Tongue (tissue), 2 donors: ENCODE results near the gene SLC23A2. TPM values are rescaled to one million over a fixed set of nuclear protein-coding genes. Genes with fewer than 3 reads are reported as not detected.
A peak's percentile ranks its signal among the peaks of the same experiment; 100 is the strongest.

Experiments
- DNase-seq: peaks from one replicate; pipeline ENCODE4 v3.0.0-alpha.2; 2015
- total RNA-seq: library from RNA; depleted of rRNA; stranded (reverse); fragments of >200 nt; gene quantifications from one replicate; pipeline ENCODE4 v1.2.3, GENCODE V29; 2014

The SLC23A2 gene
- total RNA-seq, 1 donor from 2014 or later = 14.1 TPM

- no peak for DNase-seq
These were observed 156.4 kb downstream of the SLC23A2 start for GRCh38 chr20:4844751-4845465.

GRCh38 chr20:4844325-4844724, 157.0 kb downstream of the SLC23A2 start:
- DNase-seq = no peak

DNA sequence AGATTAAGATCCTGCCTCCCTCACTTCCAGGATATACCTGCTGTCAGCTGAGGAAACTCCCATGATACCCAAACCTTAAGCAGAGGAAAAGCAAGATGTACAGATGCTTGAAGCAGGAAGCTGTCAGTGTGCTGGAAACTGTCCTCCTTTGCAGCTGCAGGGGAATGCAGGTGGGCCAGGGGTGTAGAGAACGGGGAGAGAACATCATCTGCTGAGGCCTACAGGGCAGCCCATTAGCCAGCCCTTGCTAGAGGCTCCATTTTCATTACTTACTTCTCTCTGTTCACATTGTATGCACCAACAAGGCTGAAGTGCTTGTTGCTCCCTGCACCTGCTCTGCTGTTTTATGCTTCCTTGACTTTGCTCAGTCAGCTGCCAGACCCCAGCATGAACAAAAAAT, 160.5 kb downstream of the SLC23A2 start:
- DNase-seq = peak; percentile 57

GRCh38 chr20:4838526-4838925, 162.8 kb downstream of the SLC23A2 start:
- DNase-seq = no peak

- no peak for DNase-seq
These were observed 163.6 kb downstream of the SLC23A2 start for GRCh38 chr20:4837760-4838159.

DNA sequence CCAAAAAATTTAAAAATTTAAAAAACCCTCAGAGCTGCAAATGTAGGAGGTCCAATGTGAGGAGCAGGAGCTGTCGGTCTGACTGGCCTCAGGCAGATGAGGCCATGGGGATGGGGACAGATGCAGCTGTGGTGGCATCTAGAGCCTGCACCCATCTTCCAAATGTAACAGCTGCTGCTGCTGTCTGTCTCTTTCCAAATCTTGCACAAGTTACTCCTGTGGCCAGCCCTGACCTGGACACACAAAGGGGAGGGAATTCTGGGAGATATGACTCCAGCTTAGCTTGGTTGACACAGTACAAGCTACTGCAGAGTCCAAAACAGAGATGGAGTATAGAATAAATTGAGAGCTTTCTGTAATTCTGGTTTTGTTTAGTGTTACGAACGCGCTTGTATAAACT, 164.4 kb downstream of the SLC23A2 start:
- peak; percentile 43 for DNase-seq

DNA sequence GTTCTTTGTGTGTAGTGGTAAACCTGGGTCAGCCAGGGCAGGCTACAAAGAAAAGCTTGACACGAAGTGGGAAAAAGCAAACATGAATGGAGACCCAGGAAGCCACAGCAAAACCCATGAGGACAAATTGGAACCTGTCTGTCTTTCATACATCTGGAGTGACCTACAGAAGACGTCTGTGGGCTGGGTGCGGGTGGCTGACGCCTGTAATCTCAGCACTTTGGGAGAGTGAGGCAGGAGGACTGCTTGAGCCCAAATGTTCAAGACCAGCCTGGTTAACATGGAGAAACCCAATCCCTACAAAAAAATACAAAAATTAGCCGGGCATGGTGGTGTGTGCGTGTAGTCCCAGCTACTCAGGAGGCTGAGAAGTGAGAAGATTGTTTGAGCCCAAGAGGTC, 164.8 kb downstream of the SLC23A2 start:
- no peak for DNase-seq

DNA sequence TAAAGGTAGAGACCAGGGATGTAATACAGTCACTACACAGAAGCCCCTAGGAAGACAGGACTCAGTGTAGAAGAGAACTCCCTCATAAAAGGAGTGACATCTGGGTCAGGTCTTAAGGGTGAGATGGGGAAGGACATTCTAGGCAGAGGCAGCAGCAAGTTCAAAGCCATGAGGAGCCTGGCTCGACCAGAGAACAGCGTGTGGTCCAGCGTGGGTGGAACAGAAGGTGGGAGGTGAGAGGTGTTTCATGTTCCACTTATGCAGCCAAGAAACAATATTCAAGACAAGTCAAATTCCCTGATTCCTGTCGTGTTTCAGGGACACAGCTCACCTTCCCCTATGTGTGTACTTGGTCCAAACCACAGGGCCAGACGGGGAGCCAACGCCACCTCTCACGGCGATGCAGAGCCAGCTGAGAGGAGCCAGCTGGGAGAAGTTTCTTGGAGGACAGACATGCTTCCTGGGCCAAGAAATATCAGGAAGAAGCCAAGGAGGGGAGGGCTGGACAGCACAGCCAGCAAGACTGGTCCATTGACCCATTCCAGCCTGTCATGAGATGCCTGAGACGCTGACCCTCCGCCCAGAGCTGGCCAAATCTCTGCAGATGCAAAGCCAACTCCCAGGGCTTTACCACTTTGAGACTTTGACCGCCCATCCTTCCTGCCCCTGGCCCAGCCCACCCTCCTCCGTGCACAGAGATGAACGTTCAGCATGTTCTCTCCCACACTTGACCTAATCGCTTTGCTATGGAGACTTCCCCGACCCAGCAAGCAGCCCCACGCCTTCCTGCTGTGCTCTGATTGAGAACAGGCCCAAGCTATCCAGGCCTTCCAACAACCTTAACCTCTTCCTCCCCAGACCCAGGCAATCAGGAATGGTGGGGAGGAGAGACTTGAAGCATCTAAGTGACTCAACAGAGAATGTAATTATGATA, 165.8 kb downstream of the SLC23A2 start:
- DNase-seq = peak; percentile 91

- DNase-seq = peak; percentile 76
These were observed 168.1 kb downstream of the SLC23A2 start for GRCh38 chr20:4833074-4833728.

DNA sequence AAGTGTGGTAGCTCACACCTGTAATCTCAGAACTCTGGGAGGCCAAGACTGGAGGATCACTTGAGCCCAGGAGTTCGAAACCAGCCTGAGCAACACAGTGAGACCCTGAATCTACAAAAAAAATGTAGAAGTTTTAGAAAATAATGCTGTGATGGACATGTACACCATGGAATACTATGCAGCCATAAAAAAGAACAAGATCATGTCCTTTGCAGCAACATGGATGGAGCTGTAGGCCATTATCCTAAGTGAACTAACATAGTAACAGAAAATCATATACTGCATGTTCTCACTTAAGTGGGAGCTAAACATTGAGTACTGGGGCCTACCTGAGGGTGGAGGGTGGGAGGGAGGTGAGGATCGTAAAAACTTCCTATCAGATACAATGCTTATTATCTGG, 168.8 kb downstream of the SLC23A2 start:
- no peak for DNase-seq

DNA sequence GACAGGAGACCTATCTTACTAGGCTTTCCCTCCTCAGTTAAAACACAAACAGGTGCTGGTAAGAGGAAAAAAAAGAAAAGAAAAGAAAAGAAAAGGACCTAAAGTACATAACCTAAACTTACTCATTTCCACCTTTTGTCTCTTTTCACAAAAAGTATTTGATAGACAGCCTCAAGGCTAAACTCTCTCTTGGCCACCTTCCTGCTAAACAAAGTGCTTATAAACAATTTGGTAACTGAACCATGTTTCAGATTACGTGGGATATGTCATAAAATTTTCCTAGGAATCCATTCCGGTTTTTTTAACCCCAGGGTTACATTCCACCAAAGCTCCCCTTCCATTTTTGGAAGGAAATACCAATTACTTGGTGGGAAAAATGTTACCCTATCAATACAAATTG, 170.6 kb downstream of the SLC23A2 start:
- no peak for DNase-seq

DNA sequence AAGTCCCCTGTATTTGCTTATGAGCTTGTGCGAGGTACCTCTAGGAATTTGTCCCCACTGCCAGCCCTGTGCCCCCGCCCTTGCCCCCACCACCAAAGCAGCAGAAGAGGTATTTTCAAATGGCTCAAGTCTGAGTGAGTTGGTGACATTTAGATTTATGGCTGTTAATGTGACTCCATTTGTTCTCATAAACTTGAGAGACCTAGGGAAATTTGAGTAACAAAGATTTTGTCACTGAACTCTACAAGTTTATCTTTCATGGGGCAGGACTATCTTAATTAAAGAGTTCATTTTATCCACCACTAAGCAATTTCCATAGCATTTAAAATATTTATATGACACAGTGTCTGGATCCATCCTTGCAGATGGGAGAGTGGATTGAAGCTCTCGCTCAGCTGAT, 171.1 kb downstream of the SLC23A2 start:
- DNase-seq = no peak

DNA sequence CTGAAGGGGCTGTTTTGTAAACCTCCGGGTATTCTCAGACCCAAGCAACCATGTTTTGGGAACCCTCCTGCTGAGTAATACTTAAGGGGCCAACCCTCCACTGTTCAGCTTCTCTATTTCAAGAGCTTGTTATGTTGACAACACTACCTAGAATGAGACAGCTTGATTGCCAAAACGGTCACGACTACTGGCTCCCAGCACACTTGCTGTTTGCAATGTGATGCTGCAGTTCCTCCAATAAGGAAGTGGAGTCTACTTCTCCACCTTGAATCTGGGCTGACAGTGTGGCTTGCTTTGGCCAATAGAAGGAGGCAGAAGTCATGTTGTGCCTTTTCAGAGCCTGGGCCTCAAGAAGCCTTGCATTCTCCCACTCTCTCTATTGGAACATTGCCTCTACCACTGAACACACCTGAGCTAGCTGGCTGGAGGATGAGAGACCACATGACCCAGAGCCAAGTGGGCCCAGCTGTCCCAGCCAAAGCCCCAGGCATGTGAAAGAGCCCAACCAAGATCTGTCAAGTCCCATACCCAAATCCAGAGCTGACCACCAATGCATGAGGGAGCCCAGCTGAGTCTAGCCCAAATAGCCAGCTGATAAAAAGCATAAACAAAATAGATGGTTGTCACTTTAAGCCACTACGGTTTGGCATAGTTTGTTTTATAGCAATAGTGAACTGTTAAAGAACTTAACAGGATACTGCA, 171.6 kb downstream of the SLC23A2 start:
- DNase-seq = no peak

- DNase-seq = no peak
These were observed 172.3 kb downstream of the SLC23A2 start for GRCh38 chr20:4828830-4829513.

DNA sequence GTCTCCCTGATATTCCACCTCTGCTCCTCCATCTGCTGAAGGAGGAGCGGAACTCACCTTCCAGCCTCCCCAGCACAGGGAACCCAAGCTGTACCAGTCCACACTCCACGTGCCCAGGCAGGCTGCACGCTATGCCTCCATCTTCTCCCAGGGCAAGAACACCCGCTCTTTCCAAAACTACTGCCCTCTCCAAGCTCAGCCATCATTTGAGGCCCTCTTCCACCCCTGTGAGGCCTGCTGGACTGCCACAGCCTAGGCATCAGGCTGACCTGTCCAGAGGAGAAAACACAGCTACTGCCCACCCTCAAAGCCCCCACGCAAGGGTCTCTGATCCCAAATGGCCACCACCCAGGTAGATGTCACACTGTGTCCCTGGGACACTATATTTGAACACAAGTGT, 179.7 kb downstream of the SLC23A2 start:
- DNase-seq = no peak

DNA sequence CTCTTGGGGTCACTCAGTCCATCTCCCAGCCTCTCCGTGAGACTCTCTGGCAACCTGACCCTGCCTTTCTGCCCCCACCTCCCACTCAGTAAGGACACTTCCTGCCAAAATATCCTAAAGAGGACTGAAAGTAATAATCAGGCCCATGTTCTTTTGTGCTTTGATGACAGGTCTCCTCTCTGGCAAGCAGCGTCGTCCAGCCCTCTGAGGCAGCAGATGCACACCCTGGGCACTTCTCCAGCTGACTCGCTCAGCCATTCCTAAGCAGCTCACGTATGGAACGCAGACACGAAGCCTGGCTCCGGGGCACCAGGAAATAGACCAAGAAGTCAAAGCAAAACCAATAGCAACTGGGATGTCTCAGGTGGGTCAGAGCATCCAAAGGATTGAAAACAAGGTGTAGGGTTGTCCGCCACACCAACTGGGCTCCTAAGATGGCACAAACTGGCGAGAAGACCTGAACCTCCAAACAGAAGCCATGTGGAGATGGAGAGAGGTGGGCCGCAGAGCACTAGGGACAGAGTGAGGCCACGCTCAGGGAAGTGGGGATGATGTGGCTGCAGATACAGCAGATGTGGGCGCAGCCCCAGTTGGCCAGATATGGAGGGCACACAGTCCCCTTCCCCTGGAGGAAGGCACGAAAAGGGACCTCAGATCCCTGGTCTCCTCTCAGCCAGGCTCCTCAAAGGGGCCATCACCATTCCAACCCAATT, 180.3 kb downstream of the SLC23A2 start:
- DNase-seq = peak; percentile 87

GRCh38 chr20:4819901-4820300, 181.4 kb downstream of the SLC23A2 start:
- DNase-seq = no peak

GRCh38 chr20:4817230-4817671, 184.1 kb downstream of the SLC23A2 start:
- DNase-seq = no peak

GRCh38 chr20:4815628-4816027, 185.7 kb downstream of the SLC23A2 start:
- DNase-seq = no peak

DNA sequence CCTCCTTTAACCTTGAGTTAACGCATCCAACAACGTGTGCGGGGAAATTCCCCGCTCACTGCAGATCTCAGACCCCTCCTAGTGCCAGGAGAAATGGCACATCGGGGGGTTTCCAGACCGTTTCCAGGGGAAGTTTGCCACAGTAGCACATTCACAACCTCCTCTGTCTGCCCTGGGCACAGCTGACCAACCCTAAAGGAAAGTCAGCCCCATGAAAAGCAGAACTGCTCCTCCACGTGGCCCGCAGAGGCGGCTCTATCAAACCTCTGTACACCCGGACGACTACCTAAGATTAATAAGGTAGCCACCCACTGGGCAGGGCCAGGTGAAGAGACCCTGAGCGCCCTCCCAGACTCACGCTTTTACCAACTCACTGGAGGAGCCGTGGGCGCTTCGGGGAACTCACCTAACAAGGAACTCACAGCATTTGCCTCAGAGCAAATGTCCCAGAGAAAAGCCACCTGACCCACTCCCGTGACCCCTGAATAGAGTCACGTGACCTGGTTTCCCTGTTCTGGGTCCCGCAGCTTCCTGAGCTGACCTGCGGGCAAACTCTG, 186.5 kb downstream of the SLC23A2 start:
- DNase-seq = no peak
